Karpas-422 (cell line): Measurements from ENCODE around the gene JHY. TPM values are rescaled to one million over a fixed set of nuclear protein-coding genes. Genes with fewer than 3 reads are reported as not detected.
"Not testable (repeated sequence)": the region's sequence is repeated elsewhere in the genome, so short reads cannot be mapped to it uniquely, and the experiment has no call there.

ENCODE experiments used
- DNase-seq: peaks from one replicate; pipeline ENCODE4 v3.0.0-alpha.2; 2015
- H2AFZ ChIP-seq: fragments of 200-600 bp; sonication (generic); 2 replicates; pipeline ENCODE4 v1.6.1; 2014; ENCODE audit warnings: antibody characterized with exemption, low read length, mixed read lengths
- H3K27ac ChIP-seq: fragments of 200-600 bp; sonication (generic); 2 replicates; pipeline ENCODE4 v1.5.1; 2014; ENCODE audit warnings: mild to moderate bottlenecking, low read length, moderate library complexity
- H3K27me3 ChIP-seq: fragments of 200-600 bp; sonication (generic); 2 replicates; pipeline ENCODE4 v1.6.1; 2014; ENCODE audit warnings: low read length, mixed read lengths
- H3K36me3 ChIP-seq: fragments of 200-600 bp; sonication (generic); 2 replicates; pipeline ENCODE4 v1.6.1; 2014; ENCODE audit warnings: low read length, mixed read lengths; ENCODE audit not compliant: insufficient read depth
- H3K4me1 ChIP-seq: fragments of 200-600 bp; sonication (generic); 2 replicates; pipeline ENCODE4 v1.6.1; 2014; ENCODE audit warnings: mild to moderate bottlenecking, low read length, mixed read lengths
- H3K4me2 ChIP-seq: fragments of 200-600 bp; sonication (generic); 2 replicates; pipeline ENCODE4 v1.6.1; 2014; ENCODE audit warnings: low read length, low read depth, mild to moderate bottlenecking; ENCODE audit not compliant: poor library complexity, severe bottlenecking
- H3K4me3 ChIP-seq: fragments of 200-600 bp; sonication (generic); 2 replicates; pipeline ENCODE4 v1.5.1; 2014; ENCODE audit warnings: mild to moderate bottlenecking, antibody characterized with exemption, low read length, mixed read lengths
- H3K79me2 ChIP-seq: fragments of 200-600 bp; sonication (generic); 2 replicates; pipeline ENCODE4 v1.6.1; 2014; ENCODE audit warnings: mild to moderate bottlenecking, low read length, mixed read lengths
- H3K9ac ChIP-seq: fragments of 200-600 bp; sonication (generic); 2 replicates; pipeline ENCODE4 v1.6.0; 2014; ENCODE audit warnings: low read length
- H3K9me2 ChIP-seq: fragments of 200-600 bp; sonication (generic), shearing (Covaris generic); replicated peaks from 2 replicates; pipeline ENCODE4 v1.6.0; 2014; ENCODE audit warnings: mild to moderate bottlenecking, low read length, moderate library complexity; ENCODE audit not compliant: insufficient read depth
- H3K9me3 ChIP-seq: fragments of 300-700, 200-600 bp; sonication (generic); 2 replicates; pipeline ENCODE4 v1.6.1; 2014; ENCODE audit warnings: low read length, mixed read lengths
- H4K20me1 ChIP-seq: fragments of 200-600 bp; sonication (generic); 2 replicates; pipeline ENCODE4 v1.6.1; 2014; ENCODE audit warnings: mild to moderate bottlenecking, antibody characterized with exemption, low read length, low read depth; ENCODE audit not compliant: insufficient read depth
- total RNA-seq: library from RNA; depleted of rRNA; stranded (reverse); fragments of >200 nt; shearing (Covaris generic); gene quantifications from 2 replicates; pipeline ENCODE4 v1.2.3, GENCODE V29; 2014; ENCODE audit warnings: low replicate concordance

The JHY gene
- total RNA-seq, 1 experiment from 2014 or later: not detected

- not testable (repeated sequence) for H3K79me2 ChIP-seq, H4K20me1 ChIP-seq, H2AFZ ChIP-seq, H3K9me3 ChIP-seq, H3K4me3 ChIP-seq, H3K9me2 ChIP-seq, H3K36me3 ChIP-seq, H3K4me1 ChIP-seq, H3K27me3 ChIP-seq, H3K27ac ChIP-seq, H3K4me2 ChIP-seq, H3K9ac ChIP-seq, DNase-seq
Observed at GRCh38 chr11:122863154-122863553, 19.4 kb upstream of the JHY start.

GRCh38 chr11:122863704-122864326 lies 18.7 kb upstream of the JHY start:
- Histone ChIP-seq H3K27me3 (no peaks in the 10 kb centered on the region), H3K4me1 (no peaks in the 10 kb centered on the region; the same call in 1 of the 2 replicates), H3K9ac (no peak overlapping the region), H3K79me2 (no peaks in the 10 kb centered on the region), H3K27ac (no peak overlapping the region), H3K36me3 (no peaks in the 10 kb centered on the region), H3K4me3 (no peak overlapping the region), H4K20me1 (no peaks in the 10 kb centered on the region), H2AFZ (no peak overlapping the region), H3K9me2 (no peaks in the 10 kb centered on the region), H3K9me3 (no peaks in the 10 kb centered on the region), H3K4me2 (no peak overlapping the region)
- peak; percentile 68 for DNase-seq

GRCh38 chr11:122864386-122865115 lies 18.0 kb upstream of the JHY start:
- H3K9me3 ChIP-seq: no peaks in the 10 kb centered on the region
- H3K9ac ChIP-seq: no peak overlapping the region
- H3K9me2 ChIP-seq: no peaks in the 10 kb centered on the region
- no peak overlapping the region for H3K4me3 ChIP-seq
- H3K79me2 ChIP-seq: no peaks in the 10 kb centered on the region
- no peaks in the 10 kb centered on the region for H4K20me1 ChIP-seq
- H3K4me1 ChIP-seq: no peaks in the 10 kb centered on the region; the same call in 1 of the 2 replicates
- DNase-seq: no peak
- no peaks in the 10 kb centered on the region for H3K27me3 ChIP-seq
- no peak overlapping the region for H3K27ac ChIP-seq
- no peak overlapping the region for H3K4me2 ChIP-seq
- no peak overlapping the region for H2AFZ ChIP-seq
- H3K36me3 ChIP-seq: no peaks in the 10 kb centered on the region

GRCh38 chr11:122869622-122870021 lies 12.9 kb upstream of the JHY start:
- no peaks in the 10 kb centered on the region for H3K9me2 ChIP-seq
- H3K79me2 ChIP-seq: no peaks in the 10 kb centered on the region
- no peak overlapping the region for H3K27ac ChIP-seq
- H3K9me3 ChIP-seq: no peaks in the 10 kb centered on the region
- no peak overlapping the region for H3K4me2 ChIP-seq
- no peak overlapping the region for H2AFZ ChIP-seq
- no peak overlapping the region for H3K4me3 ChIP-seq
- H4K20me1 ChIP-seq: no peaks in the 10 kb centered on the region
- H3K4me1 ChIP-seq: no peaks in the 10 kb centered on the region
- no peaks in the 10 kb centered on the region for H3K36me3 ChIP-seq
- no peak overlapping the region for H3K9ac ChIP-seq
- no peaks in the 10 kb centered on the region for H3K27me3 ChIP-seq
- no peak for DNase-seq

- Histone ChIP-seq H3K4me3 (no peak overlapping the region), H3K36me3 (no peaks in the 10 kb centered on the region), H3K9me3 (no peaks in the 10 kb centered on the region), H3K27ac (no peak overlapping the region), H3K9me2 (no peaks in the 10 kb centered on the region), H3K27me3 (no peaks in the 10 kb centered on the region), H3K9ac (no peak overlapping the region), H3K79me2 (no peaks in the 10 kb centered on the region), H3K4me1 (no peaks in the 10 kb centered on the region), H3K4me2 (no peak overlapping the region), H2AFZ (no peak overlapping the region), H4K20me1 (no peaks in the 10 kb centered on the region)
- DNase-seq: no peak
Observed at GRCh38 chr11:122871302-122871701, 11.3 kb upstream of the JHY start.

GRCh38 chr11:122872046-122872445 lies 10.5 kb upstream of the JHY start:
- no peak for DNase-seq
- Histone ChIP-seq H3K4me2 (no peak overlapping the region), H3K79me2 (no peaks in the 10 kb centered on the region), H3K9me2 (no peaks in the 10 kb centered on the region), H3K27me3 (no peaks in the 10 kb centered on the region), H3K4me3 (no peak overlapping the region), H3K4me1 (no peaks in the 10 kb centered on the region), H2AFZ (no peak overlapping the region), H3K9me3 (no peaks in the 10 kb centered on the region), H4K20me1 (no peaks in the 10 kb centered on the region), H3K27ac (no peak overlapping the region), H3K36me3 (no peaks in the 10 kb centered on the region), H3K9ac (no peak overlapping the region)

GRCh38 chr11:122874991-122875390 lies 7.6 kb upstream of the JHY start:
- Histone ChIP-seq H3K79me2 (no peaks in the 10 kb centered on the region), H3K4me1 (no peaks in the 10 kb centered on the region), H3K4me3 (no peak overlapping the region), H2AFZ (no peak overlapping the region), H3K27me3 (no peaks in the 10 kb centered on the region), H4K20me1 (no peaks in the 10 kb centered on the region), H3K27ac (no peak overlapping the region), H3K36me3 (no peaks in the 10 kb centered on the region), H3K9me3 (no peaks in the 10 kb centered on the region), H3K4me2 (no peak overlapping the region), H3K9ac (no peak overlapping the region), H3K9me2 (no peaks in the 10 kb centered on the region)
- no peak for DNase-seq

GRCh38 chr11:122877732-122878131 lies 4.8 kb upstream of the JHY start:
- Histone ChIP-seq H3K4me1 (no peaks in the 10 kb centered on the region), H3K4me2 (no peak overlapping the region), H3K36me3 (no peaks in the 10 kb centered on the region), H3K9me3 (no peaks in the 10 kb centered on the region), H3K4me3 (no peak overlapping the region), H3K79me2 (no peaks in the 10 kb centered on the region), H3K9me2 (no peaks in the 10 kb centered on the region), H3K27ac (no peak overlapping the region), H3K9ac (no peak overlapping the region), H2AFZ (no peak overlapping the region), H4K20me1 (no peaks in the 10 kb centered on the region), H3K27me3 (no peaks in the 10 kb centered on the region)
- DNase-seq: no peak
